ENCODE measurements around the gene TOGARAM2.

GRCh38 chr2:29070526-29070925 lies 89.4 kb downstream of the TOGARAM2 start:
- TF ChIP-seq CTCF (IDR thresholded peaks at IDR 0.05) (no peak), ZFX (IDR thresholded peaks at IDR 0.05; ENCODE audit: borderline replicate concordance) (no peak)

All from 22Rv1 (cell line).